K562 (cell line): ENCODE measurements around the gene VILL. TPM values are rescaled to one million over a fixed set of nuclear protein-coding genes. Genes with fewer than 3 reads are reported as not detected.

Experiments
- CBX8 ChIP-seq: fragments of 200-600 bp; sonication (generic); IDR thresholded peaks from 2 replicates; pipeline ENCODE4 v1.6.1; 2012; ENCODE audit warnings: borderline replicate concordance, mixed run types, low read depth, mild to moderate bottlenecking, moderate library complexity, mixed read lengths, low read length, control low read depth, inconsistent platforms; ENCODE audit not compliant: poor library complexity, severe bottlenecking; ENCODE audit errors: extremely low read depth
- E2F3 ChIP-seq: fragments of 250-450 bp; sonication (Bioruptor Pico); IDR thresholded peaks from 2 replicates; pipeline ENCODE4 v1.4.0; 2020; ENCODE audit warnings: mild to moderate bottlenecking
- HNRNPUL1 ChIP-seq: fragments of 200-400 bp; formaldehyde crosslinking; IDR thresholded peaks from 2 replicates; pipeline ENCODE4 v1.6.1; 2017; ENCODE audit warnings: low read length
- IFI16 ChIP-seq: fragments of 250-450 bp; sonication (Bioruptor Pico); IDR thresholded peaks from 2 replicates; pipeline ENCODE4 v2.1.2; 2022; ENCODE audit warnings: mild to moderate bottlenecking, inconsistent platforms
- JUN ChIP-seq, 2 experiments: sonication (generic) in 1 of 2; formaldehyde crosslinking in 1 of 2; IDR thresholded peaks; 2 replicates each; pipeline versions ENCODE4 v1.6.1 to v1.8.0; 2012 to 2022; ENCODE audit warnings: borderline replicate concordance in 2 of 2, mild to moderate bottlenecking in 2 of 2, improper control_type of control experiment in 1 of 2, low read depth in 1 of 2, low read length in 1 of 2, missing genetic modification reagents in 1 of 2
- KLF1 ChIP-seq: fragments of 450-650 bp; IDR thresholded peaks from 2 replicates; pipeline ENCODE4 v1.6.1; 2016; ENCODE audit warnings: missing genetic modification characterization, missing compliant biosample characterization
- MTF1 ChIP-seq: fragments of 250-450 bp; sonication (Bioruptor Pico); IDR thresholded peaks from 2 replicates; pipeline ENCODE4 v1.9.0; 2021; ENCODE audit warnings: moderate library complexity, mild to moderate bottlenecking, inconsistent platforms, borderline replicate concordance
- MXD1 ChIP-seq: fragments of 250-450 bp; sonication (Bioruptor Pico); IDR thresholded peaks from 2 replicates; pipeline ENCODE4 v1.8.0; 2021; ENCODE audit warnings: borderline replicate concordance, mild to moderate bottlenecking, moderate library complexity; ENCODE audit not compliant: poor library complexity, severe bottlenecking
- NFE2 ChIP-seq: IDR thresholded peaks from 2 replicates; pipeline ENCODE4 v1.6.1; 2014; ENCODE audit warnings: antibody characterized with exemption, low read depth
- NFYB ChIP-seq: IDR thresholded peaks from 2 replicates; pipeline ENCODE4 v1.6.1; 2011; ENCODE audit warnings: mild to moderate bottlenecking, moderate library complexity; ENCODE audit not compliant: insufficient read length; ENCODE audit errors: extremely low read depth
- PML ChIP-seq: IDR thresholded peaks from 2 replicates; pipeline ENCODE4 v1.6.1; 2012; ENCODE audit warnings: low read length, inconsistent platforms
- RB1 ChIP-seq: fragments of 450-650 bp; IDR thresholded peaks from 2 replicates; pipeline ENCODE4 v1.6.1; 2017; ENCODE audit warnings: low read depth, mild to moderate bottlenecking
- ZNF175 ChIP-seq: fragments of 200-800 bp; sonication (Bioruptor generic); IDR thresholded peaks from 2 replicates; pipeline ENCODE4 v1.6.1; 2016; ENCODE audit warnings: low read depth, mild to moderate bottlenecking, missing genetic modification characterization, missing compliant biosample characterization
- polyA plus RNA-seq, 8 experiments: library from polyadenylated mRNA; depleted of rRNA in 4 of 8; stranded (reverse) in 5 of 8; unstranded in 3 of 8; fragments of >200 nt; fragmentation: Nextera tagmentation in 2 of 8; fragmentation: Illumina TruSeq in 1 of 8; extraction: Ambion mirVana in 2 of 8; extraction: Trizol in 1 of 8; gene quantifications; 2 replicates each; pipeline versions ENCODE4 v1.2.1 to v1.2.3, GENCODE V29; 2011 to 2014; ENCODE audit warnings: inconsistent platforms in 1 of 8, missing spikeins in 1 of 8
- total RNA-seq, 7 experiments: library from RNA; depleted of rRNA in 6 of 7; stranded (reverse); fragments of >200 nt in 6 of 7; fragmentation: Illumina TruSeq in 2 of 7; extraction: Trizol in 2 of 7; gene quantifications; 2 replicates each; pipeline versions ENCODE4 v1.2.1 to v1.2.3, GENCODE V29; 2011 to 2021; ENCODE audit warnings: low replicate concordance in 1 of 7
- TF ChIP-seq, protein P1 (sequence below): fragments of 450-650 bp; formaldehyde crosslinking; IDR thresholded peaks from 2 replicates; pipeline ENCODE4 v1.4.0; 2020; ENCODE audit warnings: mild to moderate bottlenecking, mixed read lengths
- TF ChIP-seq, protein P2 (sequence below): fragments of 250-450 bp; sonication (Bioruptor Pico); IDR thresholded peaks from 2 replicates; pipeline ENCODE4 v1.5.0; 2021
- TF ChIP-seq, protein P3 (sequence below): fragments of 450-650 bp; formaldehyde crosslinking; conservative IDR thresholded peaks from 2 replicates; pipeline ENCODE4 v1.4.0; 2022; ENCODE audit warnings: mild to moderate bottlenecking, missing genetic modification characterization
- TF ChIP-seq, protein P4 (sequence below): sonication (generic); formaldehyde crosslinking; IDR thresholded peaks from 2 replicates; pipeline ENCODE4 v1.8.0; 2022; ENCODE audit warnings: missing genetic modification reagents, mild to moderate bottlenecking, moderate library complexity, borderline replicate concordance
- TF ChIP-seq, protein P5 (sequence below): IDR thresholded peaks from 2 replicates; pipeline ENCODE4 v1.6.1; 2012; ENCODE audit warnings: low read depth, low read length, improper control_type of control experiment, borderline replicate concordance

The VILL gene
- total and polyA plus RNA-seq, 9 of the 15 experiments (the other 6 are each of a cell fraction or from before 2014, with no cell fraction given) = 0.11 to 16.0 (median 8.8) TPM

- TF ChIP-seq, protein P1, sequence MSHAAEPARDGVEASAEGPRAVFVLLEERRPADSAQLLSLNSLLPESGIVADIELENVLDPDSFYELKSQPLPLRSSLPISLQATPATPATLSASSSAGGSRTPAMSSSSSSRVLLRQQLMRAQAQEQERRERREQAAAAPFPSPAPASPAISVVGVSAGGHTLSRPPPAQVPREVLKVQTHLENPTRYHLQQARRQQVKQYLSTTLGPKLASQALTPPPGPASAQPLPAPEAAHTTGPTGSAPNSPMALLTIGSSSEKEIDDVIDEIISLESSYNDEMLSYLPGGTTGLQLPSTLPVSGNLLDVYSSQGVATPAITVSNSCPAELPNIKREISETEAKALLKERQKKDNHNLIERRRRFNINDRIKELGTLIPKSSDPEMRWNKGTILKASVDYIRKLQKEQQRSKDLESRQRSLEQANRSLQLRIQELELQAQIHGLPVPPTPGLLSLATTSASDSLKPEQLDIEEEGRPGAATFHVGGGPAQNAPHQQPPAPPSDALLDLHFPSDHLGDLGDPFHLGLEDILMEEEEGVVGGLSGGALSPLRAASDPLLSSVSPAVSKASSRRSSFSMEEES (CRISPR knock-in tag) = peak; percentile 60
- TF ChIP-seq JUN (IDR thresholded peaks at IDR 0.05; ENCODE audit: borderline replicate concordance, low read depth, low read length) = peak; percentile 45; the same call in 1 of the 2 replicates
- no peak for TF ChIP-seq JUN (CRISPR knock-in tag; IDR thresholded peaks at IDR 0.05; ENCODE audit: borderline replicate concordance)
- TF ChIP-seq, protein P2, sequence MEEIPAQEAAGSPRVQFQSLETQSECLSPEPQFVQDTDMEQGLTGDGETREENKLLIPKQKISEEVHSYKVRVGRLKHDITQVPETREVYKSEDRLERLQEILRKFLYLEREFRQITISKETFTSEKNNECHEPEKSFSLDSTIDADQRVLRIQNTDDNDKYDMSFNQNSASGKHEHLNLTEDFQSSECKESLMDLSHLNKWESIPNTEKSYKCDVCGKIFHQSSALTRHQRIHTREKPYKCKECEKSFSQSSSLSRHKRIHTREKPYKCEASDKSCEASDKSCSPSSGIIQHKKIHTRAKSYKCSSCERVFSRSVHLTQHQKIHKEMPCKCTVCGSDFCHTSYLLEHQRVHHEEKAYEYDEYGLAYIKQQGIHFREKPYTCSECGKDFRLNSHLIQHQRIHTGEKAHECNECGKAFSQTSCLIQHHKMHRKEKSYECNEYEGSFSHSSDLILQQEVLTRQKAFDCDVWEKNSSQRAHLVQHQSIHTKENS (CRISPR knock-in tag) = 0 out of 2 replicates have a peak, but pooled peaks have one; percentile 15
- TF ChIP-seq HNRNPUL1 = no peak
- TF ChIP-seq, protein P3, sequence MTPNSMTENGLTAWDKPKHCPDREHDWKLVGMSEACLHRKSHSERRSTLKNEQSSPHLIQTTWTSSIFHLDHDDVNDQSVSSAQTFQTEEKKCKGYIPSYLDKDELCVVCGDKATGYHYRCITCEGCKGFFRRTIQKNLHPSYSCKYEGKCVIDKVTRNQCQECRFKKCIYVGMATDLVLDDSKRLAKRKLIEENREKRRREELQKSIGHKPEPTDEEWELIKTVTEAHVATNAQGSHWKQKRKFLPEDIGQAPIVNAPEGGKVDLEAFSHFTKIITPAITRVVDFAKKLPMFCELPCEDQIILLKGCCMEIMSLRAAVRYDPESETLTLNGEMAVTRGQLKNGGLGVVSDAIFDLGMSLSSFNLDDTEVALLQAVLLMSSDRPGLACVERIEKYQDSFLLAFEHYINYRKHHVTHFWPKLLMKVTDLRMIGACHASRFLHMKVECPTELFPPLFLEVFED (CRISPR knock-in tag) = no peak
- 0 out of 2 replicates have a peak, but pooled peaks have one; percentile 7 for TF ChIP-seq MTF1 (CRISPR knock-in tag)
- no peak for TF ChIP-seq NFYB
- peak; percentile 60 for TF ChIP-seq NFE2
- TF ChIP-seq IFI16 (CRISPR knock-in tag) = no peak
- no peak for TF ChIP-seq CBX8
- TF ChIP-seq RB1 = peak; percentile 78
- peak; percentile 73 for TF ChIP-seq E2F3 (CRISPR knock-in tag)
- TF ChIP-seq, protein P4, sequence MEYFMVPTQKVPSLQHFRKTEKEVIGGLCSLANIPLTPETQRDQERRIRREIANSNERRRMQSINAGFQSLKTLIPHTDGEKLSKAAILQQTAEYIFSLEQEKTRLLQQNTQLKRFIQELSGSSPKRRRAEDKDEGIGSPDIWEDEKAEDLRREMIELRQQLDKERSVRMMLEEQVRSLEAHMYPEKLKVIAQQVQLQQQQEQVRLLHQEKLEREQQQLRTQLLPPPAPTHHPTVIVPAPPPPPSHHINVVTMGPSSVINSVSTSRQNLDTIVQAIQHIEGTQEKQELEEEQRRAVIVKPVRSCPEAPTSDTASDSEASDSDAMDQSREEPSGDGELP (CRISPR knock-in tag) = peak; percentile 94
- peak; percentile 83 for TF ChIP-seq KLF1
- peak; percentile 48 for TF ChIP-seq MXD1 (CRISPR knock-in tag)
- peak; percentile 85 for TF ChIP-seq ZNF175
- TF ChIP-seq, protein P5, sequence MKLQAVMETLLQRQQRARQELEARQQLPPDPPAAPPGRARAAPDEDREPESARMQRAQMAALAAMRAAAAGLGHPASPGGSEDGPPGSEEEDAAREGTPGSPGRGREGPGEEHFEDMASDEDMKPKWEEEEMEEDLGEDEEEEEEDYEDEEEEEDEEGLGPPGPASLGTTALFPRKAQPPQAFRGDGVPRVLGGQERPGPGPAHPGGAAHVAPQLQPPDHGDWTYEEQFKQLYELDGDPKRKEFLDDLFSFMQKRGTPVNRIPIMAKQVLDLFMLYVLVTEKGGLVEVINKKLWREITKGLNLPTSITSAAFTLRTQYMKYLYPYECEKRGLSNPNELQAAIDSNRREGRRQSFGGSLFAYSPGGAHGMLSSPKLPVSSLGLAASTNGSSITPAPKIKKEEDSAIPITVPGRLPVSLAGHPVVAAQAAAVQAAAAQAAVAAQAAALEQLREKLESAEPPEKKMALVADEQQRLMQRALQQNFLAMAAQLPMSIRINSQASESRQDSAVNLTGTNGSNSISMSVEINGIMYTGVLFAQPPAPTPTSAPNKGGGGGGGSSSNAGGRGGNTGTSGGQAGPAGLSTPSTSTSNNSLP = no peak
- peak; percentile 92 for TF ChIP-seq PML
Measured at GRCh38 chr3:37993820-37994638, 3.4 kb downstream of the VILL start (continued).
